Fibroblast of lung (primary cell): ENCODE results near the gene CA5A. TPM values are rescaled to one million over a fixed set of nuclear protein-coding genes. Genes with fewer than 3 reads are reported as not detected.

Experiments
- DNase-seq, 2 donors: peaks; one replicate each; pipeline versions ENCODE4 v3.0.0 to v3.0.0-alpha.2; 2010; ENCODE audit warnings: low read depth in 2 of 2
- H2AFZ ChIP-seq: 2 replicates; pipeline ENCODE4 v1.5.1; 2012; ENCODE audit warnings: low read length, control low read depth, inconsistent platforms
- H3K27ac ChIP-seq: 2 replicates; pipeline ENCODE4 v1.5.1; 2011; ENCODE audit warnings: low read length, control low read depth; ENCODE audit not compliant: insufficient read depth
- H3K27me3 ChIP-seq: 2 replicates; pipeline ENCODE4 v1.5.1; 2011; ENCODE audit warnings: mild to moderate bottlenecking, low read length; ENCODE audit not compliant: control insufficient read depth, insufficient read depth
- H3K36me3 ChIP-seq: 2 replicates; pipeline ENCODE4 v1.5.1; 2011; ENCODE audit warnings: low read length; ENCODE audit not compliant: control insufficient read depth, insufficient read depth
- H3K4me1 ChIP-seq: 2 replicates; pipeline ENCODE4 v1.5.1; 2011; ENCODE audit warnings: low read length; ENCODE audit not compliant: control insufficient read depth, insufficient read depth; ENCODE audit errors: extremely low read depth
- H3K4me2 ChIP-seq: 2 replicates; pipeline ENCODE4 v1.5.1; 2011; ENCODE audit warnings: low read length, control low read depth; ENCODE audit not compliant: insufficient read depth; ENCODE audit errors: extremely low read depth
- H3K4me3 ChIP-seq, 4 experiments: fragments of 200-600 bp in 1 of 4; sonication (generic) in 1 of 4; replicated peaks in 1 of 4; 2 replicates each; pipeline ENCODE4 v1.5.1; 2011 to 2016; ENCODE audit warnings: low read length in 4 of 4, low read depth in 3 of 4, mild to moderate bottlenecking in 3 of 4, control low read depth in 2 of 4, inconsistent platforms in 1 of 4, mixed read lengths in 1 of 4; ENCODE audit not compliant: insufficient read depth in 1 of 4; ENCODE audit errors: control extremely low read depth in 1 of 4
- H3K79me2 ChIP-seq: 2 replicates; pipeline ENCODE4 v1.5.1; 2012; ENCODE audit warnings: mild to moderate bottlenecking, low read length, inconsistent platforms; ENCODE audit not compliant: control insufficient read depth, insufficient read depth
- H3K9ac ChIP-seq: 2 replicates; pipeline ENCODE4 v1.5.1; 2011; ENCODE audit warnings: mild to moderate bottlenecking, low read length, control low read depth; ENCODE audit not compliant: insufficient read depth
- H3K9me3 ChIP-seq: 2 replicates; pipeline ENCODE4 v1.5.1; 2012; ENCODE audit warnings: low read depth, low read length; ENCODE audit not compliant: control insufficient read depth, insufficient read depth
- H4K20me1 ChIP-seq: 2 replicates; pipeline ENCODE4 v1.5.1; 2011; ENCODE audit warnings: low read length; ENCODE audit not compliant: control insufficient read depth, insufficient read depth; ENCODE audit errors: extremely low read depth
- EZH2 ChIP-seq: IDR thresholded peaks from 2 replicates; pipeline ENCODE4 v1.5.1; 2012; ENCODE audit warnings: low read length, control low read depth, mild to moderate bottlenecking; ENCODE audit errors: missing control alignments
- polyA plus RNA-seq, 2 donors: library from polyadenylated mRNA; depleted of rRNA in 1 of 2; stranded (reverse) in 1 of 2; unstranded in 1 of 2; fragments of >200 nt; gene quantifications; 2 replicates each; pipeline ENCODE4 v1.2.1, GENCODE V29; 2011 to 2012; ENCODE audit warnings: missing spikeins in 1 of 2
- total RNA-seq: library from RNA; depleted of rRNA; stranded (reverse); fragments of >200 nt; gene quantifications from 2 replicates; pipeline ENCODE4 v1.2.1, GENCODE V29; 2014
- TF ChIP-seq, protein P1 (sequence below), 2 donors: IDR thresholded peaks in 1 of 2; conservative IDR thresholded peaks in 1 of 2; 1 replicate in 1 of 2; 2 replicates in 1 of 2; pipeline ENCODE4 v1.5.1; 2011 to 2012; ENCODE audit warnings: low read length in 2 of 2, control low read depth in 1 of 2, inconsistent platforms in 1 of 2, low read depth in 1 of 2, mild to moderate bottlenecking in 1 of 2

Gene CA5A
- total and polyA plus RNA-seq, 2 donors (not counting 1 experiment from before 2014, with no cell fraction given), result not detected

DNA sequence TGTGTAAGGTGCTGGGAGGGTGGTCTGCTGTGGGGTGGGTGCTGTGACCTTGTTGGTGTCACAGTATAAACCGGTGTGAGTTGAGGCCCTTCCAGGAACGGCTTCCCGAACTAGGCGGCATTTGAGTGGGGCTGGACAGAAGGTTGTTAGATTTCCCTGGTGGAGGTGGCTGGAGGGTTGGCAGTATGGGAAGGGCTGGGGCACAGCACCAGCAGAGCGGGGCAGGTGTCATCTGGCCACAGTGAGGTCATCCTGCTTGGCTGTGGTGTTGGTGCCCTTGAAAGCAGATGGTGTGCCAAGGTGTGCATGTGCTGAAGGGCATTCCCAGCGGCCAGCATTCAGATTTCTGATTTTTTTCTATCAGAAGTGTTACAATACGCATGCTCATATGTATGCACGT, 43.0 kb upstream of the CA5A start:
- no peak overlapping the region for H3K9ac ChIP-seq
- no peaks in the 10 kb centered on the region for H3K36me3 ChIP-seq
- no peaks in the 10 kb centered on the region for H4K20me1 ChIP-seq
- H3K4me1 ChIP-seq, result no peaks in the 10 kb centered on the region
- H3K27me3 ChIP-seq, result no peaks in the 10 kb centered on the region
- H3K4me2 ChIP-seq, result no peak overlapping the region
- H3K9me3 ChIP-seq, result no peaks in the 10 kb centered on the region
- H3K27ac ChIP-seq, result no peak overlapping the region
- no peaks in the 10 kb centered on the region for H3K79me2 ChIP-seq
- no peak overlapping the region for H2AFZ ChIP-seq
- TF ChIP-seq, protein P1, sequence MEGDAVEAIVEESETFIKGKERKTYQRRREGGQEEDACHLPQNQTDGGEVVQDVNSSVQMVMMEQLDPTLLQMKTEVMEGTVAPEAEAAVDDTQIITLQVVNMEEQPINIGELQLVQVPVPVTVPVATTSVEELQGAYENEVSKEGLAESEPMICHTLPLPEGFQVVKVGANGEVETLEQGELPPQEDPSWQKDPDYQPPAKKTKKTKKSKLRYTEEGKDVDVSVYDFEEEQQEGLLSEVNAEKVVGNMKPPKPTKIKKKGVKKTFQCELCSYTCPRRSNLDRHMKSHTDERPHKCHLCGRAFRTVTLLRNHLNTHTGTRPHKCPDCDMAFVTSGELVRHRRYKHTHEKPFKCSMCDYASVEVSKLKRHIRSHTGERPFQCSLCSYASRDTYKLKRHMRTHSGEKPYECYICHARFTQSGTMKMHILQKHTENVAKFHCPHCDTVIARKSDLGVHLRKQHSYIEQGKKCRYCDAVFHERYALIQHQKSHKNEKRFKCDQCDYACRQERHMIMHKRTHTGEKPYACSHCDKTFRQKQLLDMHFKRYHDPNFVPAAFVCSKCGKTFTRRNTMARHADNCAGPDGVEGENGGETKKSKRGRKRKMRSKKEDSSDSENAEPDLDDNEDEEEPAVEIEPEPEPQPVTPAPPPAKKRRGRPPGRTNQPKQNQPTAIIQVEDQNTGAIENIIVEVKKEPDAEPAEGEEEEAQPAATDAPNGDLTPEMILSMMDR (conservative IDR thresholded peaks at IDR 0.05 in 1 of 2, IDR thresholded peaks at IDR 0.05 in 1 of 2; ENCODE audit: low read depth in 1 of 2, low read length in 2 of 2), result no peak
- no peak for TF ChIP-seq EZH2
- H3K4me3 ChIP-seq, result no peak overlapping the region
- no peak for DNase-seq

DNA sequence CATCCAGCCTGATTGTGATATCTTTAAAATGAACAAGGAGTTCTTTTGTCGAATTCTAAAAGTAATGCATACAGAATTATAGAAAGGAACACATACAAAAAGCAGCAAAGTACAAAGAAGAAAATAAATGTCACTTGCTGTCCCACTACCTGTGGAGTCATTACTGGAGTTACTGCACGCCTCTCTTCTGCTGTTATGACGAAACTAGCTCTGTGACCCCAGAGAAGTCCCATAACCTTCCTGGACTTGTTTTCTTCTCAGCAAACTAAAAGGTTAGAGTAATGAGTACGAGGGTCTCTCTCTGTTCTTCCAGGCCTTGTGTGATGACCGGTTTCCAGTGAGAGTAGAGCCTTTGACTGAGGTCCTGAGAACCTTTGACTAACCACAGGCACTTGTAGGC, 41.8 kb upstream of the CA5A start:
- Histone ChIP-seq H4K20me1 (no peaks in the 10 kb centered on the region), H3K4me1 (no peaks in the 10 kb centered on the region), H3K79me2 (no peaks in the 10 kb centered on the region), H3K9ac (no peak overlapping the region), H3K27me3 (no peaks in the 10 kb centered on the region), H3K27ac (no peak overlapping the region), H3K36me3 (no peaks in the 10 kb centered on the region), H3K9me3 (no peaks in the 10 kb centered on the region), H3K4me3 (no peak overlapping the region), H2AFZ (no peak overlapping the region), H3K4me2 (no peak overlapping the region)
- no peak for DNase-seq
- TF ChIP-seq EZH2, result no peak
- TF ChIP-seq, protein P1 (conservative IDR thresholded peaks at IDR 0.05 in 1 of 2, IDR thresholded peaks at IDR 0.05 in 1 of 2; ENCODE audit: low read depth in 1 of 2, low read length in 2 of 2), result no peak

GRCh38 chr16:87976665-87977064, 40.3 kb upstream of the CA5A start:
- peak in 1 of 2 donors; percentile 35 for DNase-seq
- no peak overlapping the region for H2AFZ ChIP-seq
- no peaks in the 10 kb centered on the region for H4K20me1 ChIP-seq
- no peak overlapping the region for H3K4me2 ChIP-seq
- TF ChIP-seq, protein P1 (conservative IDR thresholded peaks at IDR 0.05 in 1 of 2, IDR thresholded peaks at IDR 0.05 in 1 of 2; ENCODE audit: low read depth in 1 of 2, low read length in 2 of 2), result no peak
- TF ChIP-seq EZH2, result no peak
- peaks cover 10% of the 10 kb centered on the region for H3K79me2 ChIP-seq
- H3K36me3 ChIP-seq, result no peaks in the 10 kb centered on the region
- H3K9me3 ChIP-seq, result no peaks in the 10 kb centered on the region
- no peak overlapping the region for H3K9ac ChIP-seq
- H3K4me3 ChIP-seq, result no peak overlapping the region
- H3K27me3 ChIP-seq, result no peaks in the 10 kb centered on the region
- no peaks in the 10 kb centered on the region for H3K4me1 ChIP-seq
- no peak overlapping the region for H3K27ac ChIP-seq
